GM19452 (cell line): Measurements from ENCODE around the gene SLC6A12.

ENCODE experiments used
- ATAC-seq: cut with Tn5 transposase; IDR thresholded peaks from one replicate; pipeline ENCODE4 v1.9.1; 2021; ENCODE audit not compliant: unreplicated experiment

The SLC6A12 gene

GRCh38 chr12:214003-214741, at the start of gene SLC6A12:
Gene SLC6A12, minus strand, starts transcription at chr12:214157. Its CDS starts 4,171 bp downstream, at chr12:209986.
- ATAC-seq = no peak

GRCh38 chr12:263574-263973, 49.6 kb upstream of the SLC6A12 start:
- ATAC-seq = no peak

GRCh38 chr12:262817-263216, 48.9 kb upstream of the SLC6A12 start, which contains the start of gene SLC6A13:
Gene SLC6A13, minus strand, starts transcription at chr12:262836. Its CDS starts 2,784 bp downstream, at chr12:260052.
- no peak for ATAC-seq

GRCh38 chr12:262113-262512, 48.2 kb upstream of the SLC6A12 start:
- ATAC-seq = no peak

- ATAC-seq = no peak
Measured at GRCh38 chr12:257521-258321, 43.8 kb upstream of the SLC6A12 start.

GRCh38 chr12:256958-257357, 43.0 kb upstream of the SLC6A12 start:
- ATAC-seq = no peak

GRCh38 chr12:256225-256624, 42.3 kb upstream of the SLC6A12 start:
- ATAC-seq = no peak

- no peak for ATAC-seq
Measured at GRCh38 chr12:254912-255311, 41.0 kb upstream of the SLC6A12 start.

GRCh38 chr12:254039-254438, 40.1 kb upstream of the SLC6A12 start:
- no peak for ATAC-seq

GRCh38 chr12:253116-253831, 39.3 kb upstream of the SLC6A12 start:
- ATAC-seq = no peak

GRCh38 chr12:252636-253035, 38.7 kb upstream of the SLC6A12 start:
- ATAC-seq = no peak

- ATAC-seq = no peak
Measured at GRCh38 chr12:247271-247670, 33.3 kb upstream of the SLC6A12 start.

- no peak for ATAC-seq
Measured at GRCh38 chr12:243381-243780, 29.4 kb upstream of the SLC6A12 start.

- ATAC-seq = no peak
Measured at GRCh38 chr12:242496-242895, 28.5 kb upstream of the SLC6A12 start.

- ATAC-seq = no peak
Measured at GRCh38 chr12:241266-241665, 27.3 kb upstream of the SLC6A12 start.

GRCh38 chr12:240566-240965, 26.6 kb upstream of the SLC6A12 start:
- ATAC-seq = no peak

- ATAC-seq = no peak
Measured at GRCh38 chr12:238736-239398, 24.9 kb upstream of the SLC6A12 start.

- ATAC-seq = no peak
Measured at GRCh38 chr12:238116-238515, 24.2 kb upstream of the SLC6A12 start.

GRCh38 chr12:237026-237815, 23.3 kb upstream of the SLC6A12 start:
- no peak for ATAC-seq

- ATAC-seq = no peak
Measured at GRCh38 chr12:236445-236844, 22.5 kb upstream of the SLC6A12 start.
